NB4 (cell line): ENCODE results near the gene FOCAD.

ENCODE experiments used
- MYC ChIP-seq: IDR thresholded peaks from 2 replicates; pipeline ENCODE4 v1.6.1; 2011; ENCODE audit warnings: low read depth, low read length
- POLR2A ChIP-seq: IDR thresholded peaks from 2 replicates; pipeline ENCODE4 v1.6.1; 2011; ENCODE audit warnings: mild to moderate bottlenecking; ENCODE audit not compliant: insufficient read length; ENCODE audit errors: extremely low read depth
- TF ChIP-seq, protein P1 (sequence below): IDR thresholded peaks from one replicate; pipeline ENCODE4 v1.5.1; 2012; ENCODE audit warnings: low read depth, low read length
- TF ChIP-seq, protein P2 (sequence below): IDR thresholded peaks from 2 replicates; pipeline ENCODE4 v1.6.1; 2011; ENCODE audit warnings: low read depth, low read length

DNA sequence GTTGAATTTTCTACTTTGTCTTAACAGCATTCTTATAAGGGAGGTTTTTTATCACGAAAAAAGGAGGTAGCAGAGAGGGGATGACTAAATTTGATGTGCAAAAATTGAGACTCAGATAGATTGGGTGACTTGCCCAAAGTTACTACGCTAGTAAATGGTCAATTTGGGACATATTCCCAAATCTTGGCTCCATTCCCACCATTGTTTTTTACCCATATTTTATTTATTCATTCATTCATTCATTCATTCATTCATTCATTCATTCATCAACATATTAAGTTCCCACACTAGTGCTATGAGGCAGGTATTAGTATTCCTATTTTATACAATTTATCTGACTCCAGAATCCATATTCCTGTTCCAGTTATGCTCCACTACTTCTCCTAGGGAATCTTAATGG is 261.8 kb downstream of the FOCAD start:
- TF ChIP-seq POLR2A (no peak), MYC (no peak)
- TF ChIP-seq, protein P1, sequence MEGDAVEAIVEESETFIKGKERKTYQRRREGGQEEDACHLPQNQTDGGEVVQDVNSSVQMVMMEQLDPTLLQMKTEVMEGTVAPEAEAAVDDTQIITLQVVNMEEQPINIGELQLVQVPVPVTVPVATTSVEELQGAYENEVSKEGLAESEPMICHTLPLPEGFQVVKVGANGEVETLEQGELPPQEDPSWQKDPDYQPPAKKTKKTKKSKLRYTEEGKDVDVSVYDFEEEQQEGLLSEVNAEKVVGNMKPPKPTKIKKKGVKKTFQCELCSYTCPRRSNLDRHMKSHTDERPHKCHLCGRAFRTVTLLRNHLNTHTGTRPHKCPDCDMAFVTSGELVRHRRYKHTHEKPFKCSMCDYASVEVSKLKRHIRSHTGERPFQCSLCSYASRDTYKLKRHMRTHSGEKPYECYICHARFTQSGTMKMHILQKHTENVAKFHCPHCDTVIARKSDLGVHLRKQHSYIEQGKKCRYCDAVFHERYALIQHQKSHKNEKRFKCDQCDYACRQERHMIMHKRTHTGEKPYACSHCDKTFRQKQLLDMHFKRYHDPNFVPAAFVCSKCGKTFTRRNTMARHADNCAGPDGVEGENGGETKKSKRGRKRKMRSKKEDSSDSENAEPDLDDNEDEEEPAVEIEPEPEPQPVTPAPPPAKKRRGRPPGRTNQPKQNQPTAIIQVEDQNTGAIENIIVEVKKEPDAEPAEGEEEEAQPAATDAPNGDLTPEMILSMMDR, result no peak
- TF ChIP-seq, protein P2, sequence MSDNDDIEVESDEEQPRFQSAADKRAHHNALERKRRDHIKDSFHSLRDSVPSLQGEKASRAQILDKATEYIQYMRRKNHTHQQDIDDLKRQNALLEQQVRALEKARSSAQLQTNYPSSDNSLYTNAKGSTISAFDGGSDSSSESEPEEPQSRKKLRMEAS, result no peak
